NT2/D1 (cell line): ENCODE data around the gene ANO1.

Experiments
- DNase-seq: peaks from one replicate; pipeline ENCODE4 v3.0.0-alpha.2; 2011; ENCODE audit warnings: low read depth, low spot score
- H3K27me3 ChIP-seq: 2 replicates; pipeline ENCODE4 v1.6.0; 2011; ENCODE audit warnings: mild to moderate bottlenecking; ENCODE audit not compliant: insufficient read length, insufficient read depth
- H3K36me3 ChIP-seq: 2 replicates; pipeline ENCODE4 v1.6.1; 2011; ENCODE audit warnings: mild to moderate bottlenecking, low read length, mixed read lengths; ENCODE audit not compliant: insufficient read depth, insufficient read length
- H3K4me1 ChIP-seq: 2 replicates; pipeline ENCODE4 v1.5.1; 2011; ENCODE audit not compliant: insufficient read depth, insufficient read length
- H3K4me3 ChIP-seq: 2 replicates; pipeline ENCODE4 v1.5.1; 2011; ENCODE audit warnings: low read depth; ENCODE audit not compliant: insufficient read length
- H3K9ac ChIP-seq: 2 replicates; pipeline ENCODE4 v1.6.0; 2011; ENCODE audit warnings: low read depth; ENCODE audit not compliant: insufficient read length
- H3K9me3 ChIP-seq: 2 replicates; pipeline ENCODE4 v1.5.1; 2011; ENCODE audit warnings: mild to moderate bottlenecking, low read length; ENCODE audit not compliant: insufficient read depth
- SUZ12 ChIP-seq: IDR thresholded peaks from 2 replicates; pipeline ENCODE4 v1.6.1; 2011; ENCODE audit not compliant: insufficient read length, insufficient read depth; ENCODE audit errors: extremely low read depth
- YY1 ChIP-seq: IDR thresholded peaks from 2 replicates; pipeline ENCODE4 v1.6.1; 2011; ENCODE audit not compliant: insufficient read length, insufficient read depth
- ZNF274 ChIP-seq: IDR thresholded peaks from 2 replicates; pipeline ENCODE4 v1.6.1; 2011; ENCODE audit warnings: mild to moderate bottlenecking, low read depth, low read length

The ANO1 gene

GRCh38 chr11:70187771-70188170 lies 109.7 kb downstream of the ANO1 start:
- Histone ChIP-seq H3K9ac (no peak overlapping the region), H3K4me3 (no peak overlapping the region), H3K36me3 (no peaks in the 10 kb centered on the region), H3K27me3 (peaks cover 4% of the 10 kb centered on the region), H3K9me3 (no peaks in the 10 kb centered on the region), H3K4me1 (no peaks in the 10 kb centered on the region)
- no peak for TF ChIP-seq YY1
- no peak for TF ChIP-seq SUZ12
- TF ChIP-seq ZNF274, result no peak
- no peak for DNase-seq

DNA sequence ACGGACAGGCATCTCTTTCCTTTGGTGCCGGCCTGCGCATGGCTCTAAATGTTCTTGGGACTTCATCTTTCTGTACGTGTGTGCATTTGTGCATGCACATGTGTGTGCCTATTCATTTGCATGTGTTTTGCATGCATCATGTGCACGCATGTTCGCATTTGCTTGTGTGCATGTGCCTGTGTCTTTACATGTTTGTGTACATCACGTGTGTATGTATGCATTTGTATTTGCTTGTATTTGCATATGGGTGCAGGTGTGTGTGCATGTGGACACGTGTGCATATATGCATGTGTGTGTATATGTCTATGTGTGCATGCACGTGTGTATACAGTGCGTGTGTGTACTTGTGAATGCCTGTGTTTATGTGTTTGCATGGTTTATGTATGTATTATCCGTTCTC lies 111.5 kb downstream of the ANO1 start:
- DNase-seq, result no peak
- Histone ChIP-seq H3K36me3 (no peaks in the 10 kb centered on the region), H3K9me3 (no peaks in the 10 kb centered on the region), H3K9ac (no peak overlapping the region), H3K4me3 (no peak overlapping the region), H3K4me1 (no peaks in the 10 kb centered on the region), H3K27me3 (peaks cover 4% of the 10 kb centered on the region)
- TF ChIP-seq YY1 (no peak), SUZ12 (no peak), ZNF274 (no peak)

DNA sequence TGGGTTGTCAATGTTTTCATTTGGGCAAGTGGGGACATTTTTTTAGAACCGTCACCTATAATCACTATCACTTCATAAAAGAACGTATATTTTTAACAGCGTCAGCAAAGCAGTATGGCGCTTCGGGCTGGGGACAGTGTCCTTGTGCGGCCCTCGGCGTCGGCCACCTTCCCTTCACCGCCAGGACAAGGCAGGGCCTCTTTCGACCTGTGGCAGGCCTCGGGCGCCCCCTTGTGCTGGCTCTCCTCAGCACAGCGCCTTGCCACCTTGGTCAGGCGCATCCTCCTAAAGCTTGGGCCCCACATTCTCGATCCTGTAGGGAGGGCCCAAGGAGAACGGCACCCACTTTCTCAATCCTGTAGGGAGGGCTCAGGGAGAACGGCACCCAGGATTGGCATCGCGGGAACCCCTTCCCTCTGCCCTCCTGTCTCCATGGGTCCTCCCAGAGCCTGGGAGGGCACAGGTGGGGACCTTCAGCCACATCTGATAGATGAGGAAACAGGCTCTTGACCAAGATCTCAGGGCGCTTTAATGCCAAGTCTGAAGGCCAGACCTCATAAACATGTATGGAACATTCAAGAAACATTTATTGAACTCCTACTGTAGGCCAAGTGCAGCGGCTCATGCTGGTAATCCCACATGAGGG lies 113.5 kb downstream of the ANO1 start:
- Histone ChIP-seq H3K27me3 (peaks cover 12% of the 10 kb centered on the region), H3K36me3 (no peaks in the 10 kb centered on the region), H3K9me3 (no peaks in the 10 kb centered on the region), H3K4me1 (no peaks in the 10 kb centered on the region), H3K9ac (no peak overlapping the region), H3K4me3 (no peak overlapping the region)
- peak; percentile 66 for DNase-seq
- TF ChIP-seq YY1, result no peak
- no peak for TF ChIP-seq SUZ12
- TF ChIP-seq ZNF274, result no peak

DNA sequence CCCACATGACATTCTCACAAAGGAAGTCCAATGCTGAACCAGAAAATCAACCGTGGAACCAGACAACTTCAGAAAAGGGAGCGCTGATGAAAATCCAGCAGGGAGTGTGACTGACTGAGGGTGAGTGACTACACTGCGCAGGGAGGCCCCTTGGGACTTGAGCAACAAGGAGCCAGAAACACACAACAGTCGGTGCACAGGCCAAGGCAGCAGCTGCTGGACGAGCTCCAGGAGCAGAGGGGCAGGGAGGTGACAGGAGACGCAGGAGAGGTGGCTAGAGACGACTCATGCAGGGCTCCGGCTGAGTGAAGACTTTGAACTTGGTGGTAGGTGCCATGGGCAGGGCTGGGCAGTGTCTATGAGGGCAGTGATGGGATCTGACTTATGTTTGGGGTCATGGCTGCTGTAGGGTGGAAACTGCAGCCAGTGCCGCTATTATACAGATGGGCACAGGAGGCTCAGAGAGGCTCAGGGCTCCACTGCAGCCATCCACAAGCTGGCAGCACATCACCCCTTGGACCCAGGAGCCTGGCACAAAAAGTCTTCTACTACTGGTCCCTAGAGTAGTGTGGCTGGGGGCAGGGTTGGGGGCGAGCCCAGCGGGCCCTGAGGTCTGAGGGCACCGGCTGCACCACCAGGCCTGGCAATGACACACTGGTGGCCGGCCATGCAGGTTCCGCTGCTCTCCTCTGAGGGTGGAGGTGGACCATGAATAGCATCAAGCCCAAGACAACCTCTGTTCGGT lies 114.7 kb downstream of the ANO1 start:
- Histone ChIP-seq H3K4me1 (no peaks in the 10 kb centered on the region), H3K9me3 (no peaks in the 10 kb centered on the region), H3K36me3 (no peaks in the 10 kb centered on the region), H3K4me3 (no peak overlapping the region), H3K9ac (no peak overlapping the region), H3K27me3 (peaks cover 12% of the 10 kb centered on the region)
- TF ChIP-seq YY1 (no peak), ZNF274 (no peak), SUZ12 (no peak)
- no peak for DNase-seq

DNA sequence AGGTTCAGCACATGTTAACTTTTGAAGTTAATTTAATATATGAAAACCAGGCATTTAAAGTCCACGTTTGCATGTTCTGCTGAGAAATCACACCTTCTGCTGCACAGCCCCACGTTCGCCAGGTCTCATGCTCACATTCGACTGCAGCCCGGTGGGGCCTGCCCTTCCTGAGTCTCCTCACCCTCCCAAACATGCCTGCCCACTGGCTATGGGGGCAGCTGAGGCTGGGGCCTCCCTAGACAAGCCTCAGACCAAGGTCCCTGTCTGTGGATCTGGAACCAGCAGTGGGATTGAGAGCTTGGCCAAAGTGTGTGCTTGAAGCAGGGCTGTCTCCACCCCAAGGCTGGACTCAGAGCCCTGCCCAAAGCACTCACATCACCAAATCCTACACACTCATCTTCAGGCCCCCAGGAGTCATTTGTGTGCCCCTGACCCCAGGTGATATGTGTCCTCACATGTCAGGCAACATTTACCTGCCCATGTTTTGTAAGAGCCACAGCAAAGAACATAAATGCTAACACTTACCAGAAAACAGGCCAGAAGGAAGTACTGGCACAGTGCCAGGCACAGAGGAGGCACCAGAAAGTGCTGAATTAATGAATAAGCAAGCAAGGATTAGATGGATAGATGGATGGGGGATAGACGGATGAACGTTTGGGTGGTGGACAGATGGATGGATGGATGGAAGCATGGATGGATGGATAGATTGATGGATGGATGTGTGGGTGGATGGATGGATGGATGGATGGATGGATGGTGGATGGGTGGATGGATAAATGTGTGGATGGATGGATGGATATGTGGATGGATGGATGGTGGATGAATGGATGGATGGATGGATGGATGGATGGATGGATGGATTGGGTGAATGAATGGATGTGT lies 115.5 kb downstream of the ANO1 start:
- no peak for DNase-seq
- no peak overlapping the region for H3K9ac ChIP-seq
- no peaks in the 10 kb centered on the region for H3K9me3 ChIP-seq
- no peak overlapping the region for H3K4me3 ChIP-seq
- H3K27me3 ChIP-seq, result peaks cover 12% of the 10 kb centered on the region
- H3K36me3 ChIP-seq, result no peaks in the 10 kb centered on the region
- no peak for TF ChIP-seq SUZ12
- no peak for TF ChIP-seq YY1
- TF ChIP-seq ZNF274, result no peak
- no peaks in the 10 kb centered on the region for H3K4me1 ChIP-seq

DNA sequence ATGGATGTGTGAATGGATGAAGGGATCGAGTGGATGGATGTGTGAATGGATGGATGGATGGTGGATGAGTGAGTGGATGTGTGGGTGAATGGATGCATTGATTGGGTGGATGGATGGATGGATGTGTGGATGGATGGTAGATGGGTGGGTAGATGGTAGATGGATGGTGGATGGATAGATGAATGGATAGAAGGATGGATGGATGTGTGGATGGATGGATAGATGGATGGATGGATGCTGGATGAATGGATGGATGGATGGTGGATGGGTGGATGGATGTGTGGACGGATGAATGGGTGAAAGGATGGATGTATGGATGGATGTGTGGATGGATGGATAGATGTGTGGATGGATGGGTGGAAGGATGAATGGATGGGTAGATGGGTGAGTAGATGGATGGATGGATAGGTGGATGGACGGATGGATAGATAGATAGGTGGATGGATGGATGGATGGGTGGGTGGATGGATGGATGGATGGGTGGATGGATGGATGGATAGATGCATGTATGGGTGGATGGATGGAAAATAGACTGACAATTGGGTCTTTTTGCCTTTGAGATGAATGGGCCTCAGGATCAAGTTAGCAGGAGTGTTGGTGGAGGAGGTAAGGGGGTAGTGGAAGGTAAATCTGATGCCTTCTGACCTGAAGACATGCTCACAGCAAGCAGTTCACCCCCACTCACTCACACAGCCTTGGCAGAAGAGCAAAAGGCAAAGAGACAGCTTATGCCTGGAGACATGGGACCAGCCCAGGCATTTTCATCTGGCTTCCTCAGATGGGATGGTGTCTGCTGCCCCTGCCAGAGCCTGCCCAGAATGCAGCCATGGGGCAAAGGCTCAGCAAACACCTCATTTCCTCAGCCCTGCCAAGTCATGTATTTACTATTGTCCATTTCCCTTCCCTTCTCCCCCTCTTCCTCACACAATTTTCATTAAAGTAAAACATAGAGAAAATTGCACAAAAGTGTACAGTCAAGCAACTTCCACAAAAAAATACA lies 117.0 kb downstream of the ANO1 start:
- no peak for DNase-seq
- TF ChIP-seq ZNF274, result no peak
- no peak for TF ChIP-seq YY1
- TF ChIP-seq SUZ12, result no peak
- Histone ChIP-seq H3K36me3 (no peaks in the 10 kb centered on the region), H3K4me3 (no peak overlapping the region), H3K4me1 (no peaks in the 10 kb centered on the region), H3K9ac (no peak overlapping the region), H3K27me3 (peaks cover 12% of the 10 kb centered on the region), H3K9me3 (no peaks in the 10 kb centered on the region)
